GM12878 (cell line): Measurements from ENCODE around the gene HSF5. TPM values are rescaled to one million over a fixed set of nuclear protein-coding genes. Genes with fewer than 3 reads are reported as not detected.

Experiments used
- ATAC-seq: fragments of 200-7000 bp; cut with Tn5 transposase; 3 replicates; pipeline ENCODE4 v1.9.1; 2020; ENCODE audit warnings: mild to moderate bottlenecking, moderate library complexity
- BruUV-seq: library from RNA; stranded (reverse); fragments of 400-500 nt; replicated peaks from 2 replicates; lab custom pipeline; 2021; lab: Mats Ljungman, UMichigan
- CTCF ChIA-PET: fragments of 300-600 bp; sonication (Branson Sonifier 250); formaldehyde crosslinking; extraction: SDS; loops from one replicate; lab custom pipeline; 2021; ENCODE audit warnings: inconsistent platforms; lab: Yijun Ruan, JAX
- POLR2A ChIA-PET: fragments of 350-600 bp; formaldehyde crosslinking; extraction: SDS; loops from one replicate; lab custom pipeline; 2021; ENCODE audit warnings: inconsistent platforms; lab: Charles Lee
- RAD21 ChIA-PET: fragments of 300-600 bp; sonication (Branson Sonifier 250); formaldehyde crosslinking; loops from one replicate; lab custom pipeline; 2023; ENCODE audit warnings: antibody characterized with exemption; ENCODE audit not compliant: unreplicated experiment; lab: Charles Lee
- SMC1A ChIA-PET: fragments of 300-600 bp; sonication (Branson Sonifier 250); formaldehyde crosslinking; loops from one replicate; lab custom pipeline; 2023; ENCODE audit not compliant: unreplicated experiment, uncharacterized antibody; lab: Charles Lee
- DNase-seq: peaks from one replicate; pipeline ENCODE4 v3.0.0-alpha.2; 2011; ENCODE audit warnings: low read depth, low spot score
- FAIRE-seq: peaks from 3 replicates; lab custom pipeline; 2011; peaks lifted over from hg19 to GRCh38; lab: Jason Lieb, UNC
- H2AFZ ChIP-seq: 2 replicates; pipeline ENCODE4 v1.6.0; 2011; ENCODE audit warnings: low read depth, low read length, control low read depth; ENCODE audit not compliant: control insufficient read depth
- H3K27ac ChIP-seq: 2 replicates; pipeline ENCODE4 v1.5.1; 2011; ENCODE audit warnings: control low read depth; ENCODE audit not compliant: control insufficient read depth, insufficient read depth
- H3K27me3 ChIP-seq, 2 experiments: replicated peaks in 1 of 2; 2 replicates each; pipeline versions ENCODE4 v1.6.0 to v1.6.1; 2011; ENCODE audit warnings: low read length in 1 of 2; ENCODE audit not compliant: control insufficient read depth in 2 of 2, insufficient read depth in 2 of 2
- H3K36me3 ChIP-seq, 2 experiments: 2 replicates each; pipeline ENCODE4 v1.5.1; 2011; ENCODE audit warnings: low read length in 1 of 2; ENCODE audit not compliant: control insufficient read depth in 2 of 2, insufficient read depth in 2 of 2
- H3K4me1 ChIP-seq: 2 replicates; pipeline ENCODE4 v1.6.1; 2011; ENCODE audit warnings: mild to moderate bottlenecking, low read length, moderate library complexity, mixed read lengths; ENCODE audit not compliant: control insufficient read depth, insufficient read depth
- H3K4me2 ChIP-seq: 2 replicates; pipeline ENCODE4 v1.6.0; 2011; ENCODE audit warnings: control low read depth; ENCODE audit not compliant: control insufficient read depth, insufficient read depth
- H3K4me3 ChIP-seq: fragments of 200-600 bp; sonication (generic); 2 replicates; pipeline ENCODE4 v1.5.1; 2016
- H3K79me2 ChIP-seq: 2 replicates; pipeline ENCODE4 v1.6.0; 2011; ENCODE audit warnings: low read length; ENCODE audit not compliant: control insufficient read depth, insufficient read depth
- H3K9ac ChIP-seq: 2 replicates; pipeline ENCODE4 v1.8.0; 2011; ENCODE audit warnings: low read length, control low read depth, mixed read lengths; ENCODE audit not compliant: control insufficient read depth, insufficient read depth
- H3K9me3 ChIP-seq: replicated peaks from 3 replicates; pipeline ENCODE4 v1.5.1; 2011; ENCODE audit warnings: mild to moderate bottlenecking, low read length; ENCODE audit not compliant: control insufficient read depth, insufficient read depth
- H4K20me1 ChIP-seq: 2 replicates; pipeline ENCODE4 v1.6.0; 2011; ENCODE audit not compliant: control insufficient read depth, insufficient read depth
- ATF7 ChIP-seq: fragments of 450-650 bp; IDR thresholded peaks from 2 replicates; pipeline ENCODE4 v1.6.1; 2016; ENCODE audit warnings: low read depth, mild to moderate bottlenecking
- BACH1 ChIP-seq: fragments of 450-650 bp; IDR thresholded peaks from 2 replicates; pipeline ENCODE4 v1.6.1; 2017; ENCODE audit warnings: mild to moderate bottlenecking, borderline replicate concordance
- CHD1 ChIP-seq: IDR thresholded peaks from 2 replicates; pipeline ENCODE4 v1.6.1; 2012; ENCODE audit warnings: low read depth, low read length, improper control_type of control experiment
- DPF2 ChIP-seq: fragments of 450-650 bp; IDR thresholded peaks from 2 replicates; pipeline ENCODE4 v1.6.1; 2017; ENCODE audit warnings: mild to moderate bottlenecking
- EED ChIP-seq: sonication (generic); IDR thresholded peaks from 2 replicates; pipeline ENCODE4 v1.6.1; 2016; ENCODE audit warnings: antibody characterized with exemption, low read depth
- GATAD2B ChIP-seq: fragments of 450-650 bp; conservative IDR thresholded peaks from 2 replicates; pipeline ENCODE4 v1.6.1; 2017; ENCODE audit warnings: low read depth, mild to moderate bottlenecking, moderate library complexity
- HDGF ChIP-seq: fragments of 450-650 bp; IDR thresholded peaks from 2 replicates; pipeline ENCODE4 v1.6.1; 2016; ENCODE audit warnings: antibody characterized with exemption
- KAT2A ChIP-seq: conservative IDR thresholded peaks from 2 replicates; pipeline ENCODE4 v1.6.1; 2011; ENCODE audit warnings: low read depth, low read length; ENCODE audit not compliant: control insufficient read depth
- LARP7 ChIP-seq: fragments of 450-650 bp; IDR thresholded peaks from 2 replicates; pipeline ENCODE4 v1.6.1; 2017; ENCODE audit warnings: mild to moderate bottlenecking
- MEF2B ChIP-seq: fragments of 450-650 bp; IDR thresholded peaks from 2 replicates; pipeline ENCODE4 v1.6.1; 2018; ENCODE audit warnings: mild to moderate bottlenecking, moderate library complexity; ENCODE audit not compliant: partially characterized antibody, poor library complexity, severe bottlenecking
- NFIC ChIP-seq: IDR thresholded peaks from 2 replicates; pipeline ENCODE4 v1.6.1; 2012; ENCODE audit warnings: low read depth, mild to moderate bottlenecking, inconsistent platforms, low read length, moderate library complexity
- NKRF ChIP-seq: fragments of 450-650 bp; conservative IDR thresholded peaks from 2 replicates; pipeline ENCODE4 v1.6.1; 2017; ENCODE audit warnings: mild to moderate bottlenecking, moderate library complexity
- PML ChIP-seq: IDR thresholded peaks from 2 replicates; pipeline ENCODE4 v1.6.1; 2012; ENCODE audit warnings: low read length, inconsistent platforms
- POLR2AphosphoS5 ChIP-seq: IDR thresholded peaks from 2 replicates; pipeline ENCODE4 v1.6.1; 2011; ENCODE audit warnings: mild to moderate bottlenecking, low read length, inconsistent platforms
- RB1 ChIP-seq: fragments of 450-650 bp; formaldehyde crosslinking; IDR thresholded peaks from 2 replicates; pipeline ENCODE4 v1.6.1; 2017; ENCODE audit warnings: mild to moderate bottlenecking, borderline replicate concordance
- RUNX3 ChIP-seq: IDR thresholded peaks from 2 replicates; pipeline ENCODE4 v1.6.1; 2012; ENCODE audit warnings: low read length, inconsistent platforms
- TAF1 ChIP-seq: IDR thresholded peaks from 2 replicates; pipeline ENCODE4 v1.6.1; 2011; ENCODE audit warnings: mild to moderate bottlenecking, low read depth, low read length, borderline replicate concordance
- TCF12 ChIP-seq: IDR thresholded peaks from 2 replicates; pipeline ENCODE4 v1.6.1; 2011; ENCODE audit warnings: low read depth, mild to moderate bottlenecking, low read length
- TCF3 ChIP-seq: IDR thresholded peaks from 2 replicates; pipeline ENCODE4 v1.6.1; 2012; ENCODE audit warnings: low read depth, mild to moderate bottlenecking, low read length, borderline replicate concordance; ENCODE audit not compliant: insufficient read depth
- ZNF592 ChIP-seq: fragments of 450-650 bp; IDR thresholded peaks from 2 replicates; pipeline ENCODE4 v1.6.1; 2017; ENCODE audit warnings: mild to moderate bottlenecking, moderate library complexity
- WGBS: methylation state at CpG from one replicate; pipeline ENCODE4 v1.1.6; 2016; ENCODE audit warnings: low lambda C conversion rate; ENCODE audit not compliant: insufficient replicate concordance, insufficient coverage; ENCODE audit errors: missing lambda C conversion rate; 5-methylcytosine and 5-hydroxymethylcytosine counted together
- in situ Hi-C: fragments of 300-500 bp; cut with MboI; formaldehyde crosslinking; loops from 9 replicates; pipeline ENCODE4 v1.14.3; 2018; ENCODE audit warnings: mixed read lengths
- intact Hi-C: fragments of 100-400 bp; cut with micrococcal nuclease; formaldehyde crosslinking; loops from one replicate; pipeline ENCODE4 v1.14.2; 2022; ENCODE audit not compliant: unreplicated experiment
- polyA plus RNA-seq, 11 experiments: library from polyadenylated mRNA; depleted of rRNA in 4 of 11; unstranded in 6 of 11; stranded (reverse) in 5 of 11; fragments of >200 nt; fragmentation: Nextera tagmentation in 4 of 11; fragmentation: Illumina TruSeq in 1 of 11; extraction: Ambion mirVana in 4 of 11; extraction: Trizol in 1 of 11; gene quantifications; 1 replicate in 1 of 11; 2 replicates in 10 of 11; pipeline versions ENCODE4 v1.2.1 to v1.2.3, GENCODE V29; 2011 to 2016; ENCODE audit warnings: inconsistent platforms in 2 of 11, missing spikeins in 2 of 11, low read depth in 1 of 11
- total RNA-seq, 4 experiments: library from RNA; depleted of rRNA in 3 of 4; stranded (reverse); fragments of >200 nt in 3 of 4; fragmentation: Illumina TruSeq in 1 of 4; extraction: Trizol in 1 of 4; gene quantifications; 2 replicates each; pipeline versions ENCODE4 v1.2.1 to v1.2.3, GENCODE V29; 2013 to 2021

The HSF5 gene
- total and polyA plus RNA-seq, 10 of the 15 experiments (the other 5 are each of a cell fraction or from before 2014, with no cell fraction given), result 0.02 to 0.18 (median 0.06) TPM; not detected in 4

GRCh38 chr17:58517378-58517927 lies 29.2 kb upstream of the HSF5 start:
- Histone ChIP-seq H3K36me3 (0 out of 4 replicates have a peak, but pooled peaks cover 0 to under 1% of the 10 kb centered on the region in 2 experiments), H4K20me1 (0 out of 2 replicates have a peak, but pooled peaks cover 2% of the 10 kb centered on the region), H3K27me3 (no peaks in the 10 kb centered on the region), H2AFZ (peak overlapping the region; percentile 51), H3K4me1 (peaks cover 24% of the 10 kb centered on the region), H3K9ac (peak overlapping the region; percentile 97), H3K27ac (peak overlapping the region; percentile 84), H3K4me3 (peak overlapping the region; percentile 99), H3K9me3 (no peaks in the 10 kb centered on the region; the same call in 2 of the 3 replicates), H3K4me2 (peak overlapping the region; percentile 98), H3K79me2 (peaks cover 34% of the 10 kb centered on the region)
- DNase-seq, result no peak
- no peak for FAIRE-seq
- CTCF ChIA-PET, result interaction anchor here (1.0 to 2.1 kb wide), 7 partner anchors 12 to 488 kb away, joined by 3 to 23 read pairs (median 4); partner anchors contain the start of genes RAD51C and TEX14
- BruUV-seq, result no TSS peak
- no peak for ATAC-seq
- SMC1A ChIA-PET, result interaction anchor here (2.3 kb wide), 1 partner anchor 486 kb away, joined by 28 read pairs; no protein-coding TSS in a partner anchor
- under 1% methylated on average over 27 of the region's 27 CpGs for WGBS
- RAD21 ChIA-PET, result interaction anchor here (1.6 to 3.9 kb wide), 4 partner anchors 11 to 486 kb away, joined by 3 to 37 read pairs (median 11); no protein-coding TSS in a partner anchor
- POLR2A ChIA-PET, result interaction anchor here (0.8 kb wide), 1 partner anchor 68 kb away, joined by 4 read pairs; no protein-coding TSS in a partner anchor
- intact Hi-C loops, result loop anchor here (5.0 kb wide), 2 partner anchors 100 to 175 kb away; no protein-coding TSS in a partner anchor
- in situ Hi-C loops, result no loop called here
- TF ChIP-seq RUNX3, result peak; percentile 74
- TF ChIP-seq KAT2A, result no peak
- TF ChIP-seq DPF2, result peak; percentile 62
- TF ChIP-seq MEF2B, result peak; percentile 52
- peak; percentile 82 for TF ChIP-seq GATAD2B
- TF ChIP-seq PML, result 0 out of 2 replicates have a peak, but pooled peaks have one; percentile 10
- TF ChIP-seq LARP7, result 0 out of 2 replicates have a peak, but pooled peaks have one; percentile 70
- TF ChIP-seq TCF12, result peak; percentile 88
- TF ChIP-seq BACH1, result peak; percentile 57; the same call in 1 of the 2 replicates
- no peak for TF ChIP-seq ATF7
- TF ChIP-seq ZNF592, result no peak
- peak; percentile 60; the same call in 1 of the 2 replicates for TF ChIP-seq TAF1
- peak; percentile 83 for TF ChIP-seq POLR2AphosphoS5
- TF ChIP-seq NKRF, result peak; percentile 88
- no peak for TF ChIP-seq NFIC
- no peak for TF ChIP-seq CHD1
- no peak for TF ChIP-seq HDGF
- no peak for TF ChIP-seq EED
- 0 out of 2 replicates have a peak, but pooled peaks have one; percentile 46 for TF ChIP-seq RB1
- TF ChIP-seq TCF3, result peak; percentile 85
